HG03457 (cell line): ENCODE data around the gene NCOA7.
A peak's percentile ranks its signal among the peaks of the same experiment; 100 is the strongest.
"Not testable (repeated sequence)": the region's sequence is repeated elsewhere in the genome, so short reads cannot be mapped to it uniquely, and the experiment has no call there.

Experiments
- ATAC-seq: cut with Tn5 transposase; IDR thresholded peaks from one replicate; pipeline ENCODE4 v1.9.1; 2021; ENCODE audit warnings: moderate number of reproducible peaks; ENCODE audit not compliant: unreplicated experiment

The NCOA7 gene

DNA sequence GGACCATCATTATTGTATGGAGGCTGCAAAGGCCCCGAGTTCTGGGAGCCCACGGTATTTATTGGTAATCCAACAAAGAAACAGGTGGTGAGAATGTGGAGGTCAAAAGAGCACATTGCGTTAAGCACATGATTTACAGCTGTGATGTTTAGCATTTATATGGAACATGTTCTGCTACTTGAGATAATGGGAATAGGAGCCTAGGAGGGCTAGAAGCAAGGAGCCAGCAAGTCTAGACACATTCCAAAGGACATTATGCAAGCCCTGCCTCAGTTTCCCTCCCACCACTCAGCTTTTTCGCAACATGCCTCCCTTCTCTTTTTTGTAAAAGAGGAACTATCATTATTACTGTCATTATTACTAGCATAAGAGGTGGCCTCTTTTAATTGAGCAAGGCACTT lies 120.3 kb downstream of the NCOA7 start:
- not testable (repeated sequence) for ATAC-seq

DNA sequence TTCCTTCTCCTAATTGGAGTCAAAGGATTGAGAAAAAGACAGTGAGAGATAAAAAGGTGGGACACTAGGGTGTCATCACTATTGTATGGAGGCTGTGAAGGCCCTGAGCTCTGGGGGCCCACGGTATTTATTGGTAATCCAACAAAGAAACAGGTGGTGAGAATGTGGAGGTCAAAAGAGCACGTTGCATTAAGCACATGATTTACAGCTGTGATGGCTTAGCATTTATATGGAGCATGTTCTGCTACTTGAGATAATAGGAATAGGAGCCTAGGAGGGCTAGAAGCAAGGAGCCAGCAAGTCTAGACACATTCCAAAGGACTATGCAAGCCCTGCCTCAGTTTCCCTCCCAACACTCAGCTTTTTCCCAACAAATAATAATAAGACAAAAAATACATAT lies 121.7 kb downstream of the NCOA7 start:
- ATAC-seq, result not testable (repeated sequence)

DNA sequence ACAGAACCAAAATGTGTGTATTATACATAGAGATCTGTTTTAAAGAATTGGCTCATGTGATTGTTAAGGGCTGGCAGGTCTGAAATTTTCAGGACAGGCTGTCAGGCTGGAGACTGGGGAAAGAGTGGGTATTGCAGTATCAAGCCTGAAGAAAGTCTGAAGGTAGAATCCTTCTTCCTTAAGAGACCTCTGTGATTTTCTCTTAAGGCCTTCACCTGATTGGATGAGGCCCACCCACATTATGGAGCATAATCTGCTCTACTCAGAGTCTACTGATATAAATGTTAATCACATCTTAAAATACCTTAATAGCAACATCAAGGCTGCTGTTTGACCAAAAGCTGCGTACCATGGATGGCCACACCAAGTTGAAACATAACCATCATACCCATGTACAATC lies 122.4 kb downstream of the NCOA7 start:
- ATAC-seq, result no peak

DNA sequence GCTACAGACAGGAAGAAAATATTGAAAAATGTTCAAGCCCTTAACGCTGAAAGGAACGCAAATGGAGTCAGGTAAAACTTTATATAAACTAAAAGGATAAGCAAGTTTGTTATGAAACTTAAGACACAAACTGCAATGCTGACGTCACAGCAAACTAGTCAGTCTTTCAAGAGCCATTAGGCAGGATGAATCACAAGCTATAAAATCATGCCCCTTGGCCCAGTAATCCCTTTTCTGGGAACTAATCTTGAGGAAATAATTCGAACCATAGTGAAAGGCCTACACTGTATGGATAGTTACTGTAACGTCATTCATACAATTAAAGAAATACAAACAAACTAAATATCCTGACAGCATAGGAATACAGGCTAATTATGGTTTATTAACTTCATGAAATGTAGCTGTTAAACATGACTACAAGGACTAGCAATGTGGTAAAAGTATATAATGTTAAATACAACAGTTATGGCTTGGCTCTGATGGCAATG lies 123.1 kb downstream of the NCOA7 start:
- no peak for ATAC-seq

DNA sequence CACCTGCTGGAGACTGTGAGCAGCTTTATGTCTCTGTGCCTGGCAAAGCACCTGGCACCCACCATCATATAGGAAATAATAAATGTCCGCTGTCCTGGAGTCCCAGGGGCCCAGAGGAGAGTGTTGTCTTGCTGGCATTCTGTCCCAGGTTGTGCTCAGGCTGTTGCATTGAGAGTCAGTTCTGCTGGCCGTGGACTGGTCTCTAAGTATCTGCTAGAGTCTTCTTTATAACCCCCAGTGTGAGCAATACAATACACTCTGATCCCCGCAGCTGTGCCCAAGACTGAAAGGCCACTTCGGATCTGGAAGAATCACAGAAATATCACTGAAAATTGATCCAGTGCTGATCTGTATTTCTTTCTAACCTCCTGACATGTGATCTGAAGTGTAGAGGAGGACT lies 127.5 kb downstream of the NCOA7 start:
- no peak for ATAC-seq

DNA sequence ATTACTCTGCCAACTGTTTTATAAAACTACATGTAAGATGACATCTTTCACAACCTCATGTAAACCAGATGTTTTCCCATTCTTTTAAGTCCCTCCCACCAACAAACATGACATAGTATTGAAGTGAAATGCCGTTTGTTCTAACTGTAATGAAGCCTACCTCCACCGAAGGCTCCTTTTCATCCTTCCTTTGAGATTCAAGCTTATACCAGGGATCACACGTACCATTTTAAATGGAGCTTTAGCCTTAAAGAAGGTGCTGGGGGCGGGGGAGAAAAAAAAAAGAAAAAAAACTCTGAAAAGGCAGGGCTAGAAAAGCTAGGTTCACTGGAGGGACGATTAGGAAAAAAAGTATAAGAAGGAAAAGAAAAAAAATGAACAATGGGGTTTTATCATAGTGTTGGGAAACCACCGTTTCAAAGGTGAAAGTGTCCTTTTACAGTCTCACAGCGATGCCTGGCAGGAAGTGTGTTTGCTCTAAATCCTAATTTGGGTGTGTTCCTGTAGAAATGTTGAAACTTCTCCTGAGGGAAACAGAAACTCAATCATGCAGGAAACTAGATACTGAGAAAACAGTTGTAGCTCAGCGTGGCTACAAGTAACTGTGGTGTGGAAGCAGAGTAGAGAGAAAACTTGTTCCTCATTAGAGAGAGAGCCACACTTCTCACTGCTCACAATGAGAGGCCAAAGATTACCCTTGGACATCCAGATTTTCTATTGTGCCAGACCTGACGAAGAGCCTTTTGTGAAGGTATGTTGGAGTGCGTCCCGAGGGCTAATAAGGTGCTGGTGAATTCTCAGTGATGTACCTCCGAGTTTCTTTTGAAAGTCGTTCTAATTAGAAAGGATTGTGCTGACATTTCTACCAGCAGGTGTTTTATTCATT lies 128.2 kb downstream of the NCOA7 start:
- ATAC-seq, result peak; percentile 97

DNA sequence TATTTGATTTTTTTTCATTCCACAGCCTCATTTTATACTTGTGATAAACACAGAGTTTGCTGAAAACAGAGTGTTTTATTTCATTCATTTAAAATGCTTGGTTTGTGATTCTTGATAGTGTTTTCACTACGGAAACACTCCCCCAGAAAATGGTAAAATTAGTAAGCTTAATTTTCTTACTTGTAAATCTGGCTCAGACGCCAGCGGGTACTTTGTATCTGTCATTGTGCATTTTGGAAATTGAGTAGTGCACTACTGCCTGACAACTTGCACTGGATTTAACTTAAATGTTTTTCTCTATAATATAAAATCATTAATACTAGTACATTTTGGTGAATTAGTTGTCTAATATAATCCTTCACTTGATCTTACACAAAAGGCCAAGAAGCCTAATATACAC lies 128.9 kb downstream of the NCOA7 start:
- peak; percentile 11 for ATAC-seq

DNA sequence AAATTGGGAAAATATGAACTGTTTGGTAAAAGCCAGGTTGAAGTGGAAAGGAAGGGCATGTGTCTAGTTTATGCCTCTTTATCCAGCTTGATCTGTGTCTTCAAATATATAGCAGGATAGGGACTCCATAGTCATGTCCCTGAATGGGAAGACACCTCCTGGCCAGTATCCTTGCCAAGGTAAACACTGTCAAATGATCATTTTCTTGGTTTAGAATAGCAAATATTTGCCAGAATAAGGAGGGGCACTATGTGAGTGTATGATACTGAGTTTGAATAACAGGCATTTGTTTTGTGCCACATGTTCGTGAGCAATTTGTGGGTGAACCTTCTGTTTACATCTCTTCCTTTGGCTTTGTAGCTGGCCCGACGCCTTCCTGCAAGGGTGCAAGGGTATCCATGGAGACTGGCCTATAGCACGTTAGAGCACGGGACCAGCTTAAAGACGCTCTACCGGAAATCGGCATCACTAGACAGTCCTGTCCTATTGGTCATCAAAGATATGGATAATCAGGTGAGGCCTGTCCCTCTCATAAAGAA lies 131.6 kb downstream of the NCOA7 start:
- no peak for ATAC-seq

DNA sequence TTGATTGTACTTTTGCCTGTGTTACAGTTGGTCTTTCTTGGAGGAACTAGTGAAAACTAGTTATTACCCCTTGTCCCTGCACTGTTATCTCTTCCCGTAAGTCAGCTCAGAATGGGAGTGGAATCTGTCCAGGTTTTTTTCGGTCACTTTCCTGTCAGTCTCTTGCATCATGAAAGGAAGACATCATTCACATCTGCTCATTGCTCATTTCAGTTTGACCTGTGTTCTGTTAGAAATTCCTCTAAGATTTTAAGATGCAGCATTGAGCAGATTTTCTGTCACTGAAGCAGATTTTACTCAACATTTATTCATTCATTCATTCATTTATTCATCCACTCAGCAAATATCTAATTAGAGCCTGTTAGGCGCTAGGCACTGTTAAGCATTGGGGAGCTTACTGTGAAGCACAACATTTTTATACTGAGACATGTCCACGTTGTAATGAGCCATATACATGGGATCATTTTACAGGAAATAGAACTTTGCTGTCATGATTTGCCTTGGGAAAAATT lies 132.7 kb downstream of the NCOA7 start:
- ATAC-seq, result no peak

DNA sequence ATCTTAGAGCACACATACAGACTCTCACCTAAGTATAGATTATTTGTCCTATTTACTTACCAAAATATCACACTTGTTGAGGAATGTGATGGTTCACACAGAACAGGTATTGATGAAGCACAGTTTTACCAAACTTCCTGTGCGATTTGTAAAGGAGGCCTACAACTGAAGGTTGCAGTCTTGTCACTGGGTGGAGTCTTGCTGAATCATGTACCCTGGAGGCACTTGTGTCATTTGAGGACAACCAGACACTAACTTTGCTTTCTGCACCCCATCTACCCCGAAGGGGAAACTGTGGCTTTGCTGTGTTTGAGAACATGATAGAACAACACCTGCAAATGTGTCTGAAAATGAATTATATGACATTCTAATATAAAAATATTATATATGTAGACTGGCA lies 133.4 kb downstream of the NCOA7 start:
- ATAC-seq, result no peak

DNA sequence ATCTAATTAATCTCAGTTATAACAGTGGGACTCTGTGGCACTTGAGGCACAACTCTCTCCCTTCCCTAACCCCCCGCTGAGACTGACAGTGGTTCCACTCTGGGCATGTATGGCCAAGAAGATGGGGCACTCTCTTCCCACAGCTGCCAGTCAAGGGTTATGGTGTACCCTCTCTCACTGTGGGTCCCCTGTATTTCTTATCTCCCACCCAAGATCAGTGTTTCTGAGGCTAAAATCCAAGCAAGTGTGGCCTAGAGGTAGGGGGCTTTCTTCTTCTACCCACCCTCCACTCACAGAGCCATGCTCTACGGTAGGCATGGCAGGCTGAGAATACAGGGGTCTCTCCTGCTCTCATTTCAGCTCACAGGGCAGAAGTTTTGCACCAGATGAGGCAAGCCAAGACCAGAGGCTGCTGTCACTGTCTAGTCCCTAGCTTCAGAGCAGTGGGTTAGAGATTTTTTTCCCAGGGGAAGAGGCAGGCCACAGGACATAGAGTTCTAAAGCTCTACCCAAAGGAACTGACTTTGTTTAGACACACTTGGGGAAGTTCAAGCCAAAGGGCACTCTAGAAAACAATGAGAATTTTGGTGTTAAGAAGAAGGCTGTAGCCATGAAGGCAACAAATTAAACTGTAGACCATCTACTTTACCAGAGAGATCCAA lies 134.1 kb downstream of the NCOA7 start:
- ATAC-seq, result no peak

DNA sequence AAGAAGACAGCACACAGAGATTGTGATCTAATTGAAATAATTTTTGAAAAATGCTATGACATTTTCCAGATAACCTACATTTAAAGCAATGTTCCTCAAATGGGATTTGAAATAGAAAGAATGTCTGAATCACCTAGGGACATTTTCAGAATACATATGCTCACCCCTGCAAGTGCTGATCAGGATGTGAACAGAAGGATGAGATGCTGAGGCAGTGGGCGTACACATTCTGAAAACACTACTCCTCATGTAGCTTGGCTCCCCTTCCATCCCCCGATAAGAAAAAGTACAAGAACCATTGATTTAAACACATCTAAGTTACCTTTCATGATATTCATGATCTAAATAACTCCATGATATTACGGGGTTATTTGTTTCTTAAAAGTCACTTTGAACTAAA lies 136.0 kb downstream of the NCOA7 start:
- ATAC-seq, result no peak

DNA sequence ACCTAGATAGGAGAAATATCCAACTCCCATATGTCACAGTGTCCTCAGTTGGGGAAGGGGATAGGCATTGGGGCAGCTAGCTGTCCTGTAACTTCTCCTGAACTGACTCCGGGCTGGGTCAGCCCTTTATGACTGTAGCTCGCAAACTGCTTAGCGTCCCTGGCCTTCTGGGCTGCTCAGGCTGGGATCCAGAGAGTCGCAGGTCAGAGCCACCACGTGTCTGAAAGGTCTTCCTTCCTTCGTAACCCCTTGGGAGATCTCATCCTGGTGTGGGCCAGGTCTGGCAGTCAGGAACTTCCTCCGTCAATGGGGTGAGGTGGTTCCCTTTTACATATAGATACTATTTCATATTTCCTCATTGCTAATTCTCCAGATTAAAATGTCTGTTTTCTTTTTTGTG lies 137.0 kb downstream of the NCOA7 start:
- ATAC-seq, result no peak

DNA sequence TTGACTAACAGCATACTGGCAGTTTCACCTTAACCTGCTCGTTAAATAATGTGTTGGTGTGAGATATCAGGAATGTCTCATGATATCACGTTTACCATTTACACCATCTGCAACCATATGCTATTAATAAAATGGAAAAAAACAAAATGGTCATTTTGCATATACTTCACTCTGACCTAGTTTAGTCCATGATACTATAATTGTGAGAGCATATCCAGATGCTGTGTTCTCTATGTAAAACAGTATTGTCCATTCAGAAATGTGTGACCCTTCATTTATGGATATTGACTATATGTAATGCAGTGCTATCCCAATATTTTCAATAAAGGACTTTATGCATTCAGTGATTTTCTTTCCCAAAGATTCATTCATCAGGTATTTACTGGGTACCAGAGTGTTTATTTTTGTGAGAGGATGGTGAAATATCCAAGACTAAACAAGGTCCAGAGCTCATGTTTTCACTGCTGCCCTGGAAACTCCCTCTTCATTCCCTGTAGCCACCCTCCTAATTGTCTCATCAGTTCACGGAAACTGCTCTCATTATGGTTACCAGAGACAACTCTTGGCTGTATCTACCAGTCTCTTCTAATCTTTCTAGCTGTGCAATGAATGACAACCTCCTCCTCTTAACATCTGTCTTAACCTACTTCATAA lies 140.1 kb downstream of the NCOA7 start:
- no peak for ATAC-seq

DNA sequence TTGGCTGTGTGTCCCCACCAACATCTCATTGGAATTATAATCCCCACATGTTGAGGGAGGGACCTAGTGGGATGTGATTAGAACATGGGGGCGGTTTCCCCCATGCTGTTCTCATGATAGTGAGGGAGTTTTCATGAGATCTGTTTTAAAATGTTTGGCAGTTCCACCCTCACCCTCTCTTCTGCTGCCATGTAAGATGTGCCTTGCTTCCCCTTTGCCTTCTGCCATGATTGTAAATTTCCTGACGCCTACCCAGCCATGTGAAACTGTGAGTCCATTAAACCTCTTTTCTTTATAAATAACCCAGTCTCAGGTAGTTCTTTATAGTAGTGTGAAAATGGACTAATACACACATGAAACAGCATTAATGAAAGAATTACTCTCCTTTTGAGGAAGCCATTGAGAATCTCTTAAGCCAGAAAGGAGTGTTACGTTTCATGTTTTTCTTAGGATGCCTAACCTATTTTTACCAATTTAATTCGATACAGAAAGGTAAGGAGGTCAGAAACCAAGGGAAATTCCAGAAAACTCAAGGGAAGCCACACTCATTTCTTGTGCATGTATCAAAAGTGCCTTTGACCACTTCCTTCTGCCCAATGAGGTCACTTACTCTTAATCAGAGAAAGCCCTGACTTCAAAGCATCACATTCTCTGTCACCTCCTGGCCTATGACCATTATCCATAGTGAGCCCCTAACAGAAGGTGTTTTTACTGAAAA lies 141.1 kb downstream of the NCOA7 start:
- peak; percentile 80 for ATAC-seq

DNA sequence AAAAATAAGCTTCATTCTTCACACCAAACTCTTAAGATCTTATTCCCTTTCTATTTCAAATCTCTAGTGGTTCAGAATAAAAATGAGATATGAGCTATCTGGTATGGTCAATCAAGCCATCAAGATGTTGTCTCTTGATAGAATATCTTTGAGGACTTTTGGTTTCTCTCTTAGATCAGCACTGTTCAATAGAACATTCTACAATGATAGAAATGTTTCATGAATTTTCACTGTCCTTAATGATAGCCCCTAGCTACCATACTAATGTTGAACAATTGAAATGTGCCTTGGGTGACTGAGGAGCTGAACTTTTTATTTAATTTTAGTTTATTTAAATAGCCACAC lies 141.7 kb downstream of the NCOA7 start:
- no peak for ATAC-seq

DNA sequence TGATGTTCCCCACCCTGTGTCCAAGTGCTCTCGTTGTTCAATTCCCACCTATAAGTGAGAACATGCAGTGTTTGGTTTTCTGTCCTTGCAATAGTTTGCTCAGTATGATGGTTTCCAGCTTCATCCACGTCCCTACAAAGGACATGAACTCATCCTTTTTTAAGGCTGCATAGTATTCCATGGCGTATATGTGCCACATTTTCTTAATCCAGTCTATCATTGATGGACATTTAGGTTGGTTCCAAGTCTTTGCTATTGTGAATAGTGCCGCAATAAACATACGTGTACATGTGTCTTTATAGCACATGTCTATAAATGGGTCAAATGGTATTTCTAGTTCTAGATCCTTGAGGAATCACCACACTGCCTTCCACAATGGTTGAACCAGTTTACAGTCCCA lies 144.8 kb downstream of the NCOA7 start:
- not testable (repeated sequence) for ATAC-seq

DNA sequence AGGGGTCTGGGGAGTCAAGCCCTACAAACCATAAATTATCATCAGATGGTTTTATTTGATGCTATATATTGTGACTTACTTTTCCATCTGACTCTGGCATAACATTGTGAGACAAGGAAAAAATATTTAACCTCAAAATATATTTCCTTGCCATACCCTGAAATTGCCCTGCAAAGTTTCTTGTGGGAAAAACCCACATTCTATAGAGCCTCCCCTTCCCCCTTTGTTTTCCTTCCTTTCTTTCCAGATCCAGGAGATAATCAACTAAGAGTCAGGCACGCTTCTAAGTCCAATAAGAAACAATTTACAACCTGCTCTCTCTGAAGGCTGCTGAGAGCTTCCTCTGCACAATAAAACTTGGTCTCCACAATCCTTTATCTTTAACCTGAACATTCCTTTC lies 148.3 kb downstream of the NCOA7 start:
- no peak for ATAC-seq

DNA sequence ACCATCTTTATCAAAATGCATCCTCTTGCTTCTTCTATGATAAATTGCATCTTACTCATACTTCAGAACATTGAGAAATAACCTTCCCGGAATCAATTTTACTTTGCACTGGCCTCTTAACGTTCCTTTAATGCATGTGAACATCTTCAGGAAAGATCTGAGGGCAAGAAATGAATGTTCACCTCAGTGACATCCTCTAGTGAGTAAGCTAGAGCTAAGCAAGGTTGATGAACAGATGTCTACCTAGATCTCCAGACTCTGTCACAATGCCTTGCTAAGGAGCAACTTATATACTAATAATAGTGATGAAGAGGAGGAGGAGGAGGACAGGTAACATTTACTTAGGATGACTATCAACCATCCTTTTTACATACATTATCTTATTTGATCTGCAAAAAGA lies 149.0 kb downstream of the NCOA7 start:
- no peak for ATAC-seq

DNA sequence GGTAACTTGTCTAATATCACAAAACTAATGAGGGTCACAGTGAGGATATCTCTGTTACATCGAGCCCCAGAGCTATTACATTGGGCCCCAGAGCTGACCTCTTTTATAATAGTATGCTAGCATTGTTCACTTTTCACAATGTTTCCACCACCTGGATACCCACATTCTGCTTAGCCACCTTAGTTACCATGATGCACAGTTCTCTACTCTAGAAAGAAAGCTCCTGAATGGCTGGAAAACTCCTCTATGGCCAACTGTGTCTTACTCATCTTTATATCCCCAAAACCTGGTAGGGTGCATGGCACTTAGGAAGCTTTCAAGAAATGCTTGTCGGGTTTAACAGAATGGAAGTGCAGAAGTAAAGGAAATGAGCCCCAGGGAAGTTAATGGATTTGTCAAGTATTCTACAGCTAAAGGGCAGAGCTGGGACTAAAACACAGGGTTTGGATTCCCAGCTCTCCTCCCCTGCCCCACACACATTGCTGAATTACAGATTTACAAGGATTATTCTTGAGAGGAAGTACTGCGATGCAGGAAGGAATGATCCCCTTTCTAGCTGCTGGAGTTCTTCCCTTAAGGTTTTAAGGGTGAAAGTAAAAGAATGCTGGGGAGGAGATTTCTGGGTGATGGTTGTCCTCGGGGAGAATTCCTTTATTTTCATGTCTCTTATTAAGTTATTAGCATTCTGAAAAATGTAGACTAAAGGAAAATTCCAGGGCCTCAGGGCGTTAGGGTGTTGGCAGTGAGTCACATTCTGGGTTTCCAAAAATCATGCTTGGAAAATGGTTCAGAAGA lies 149.7 kb downstream of the NCOA7 start:
- ATAC-seq, result no peak
